Adipocyte (in vitro differentiated cells): ENCODE measurements around the gene MAGEA11.
"Not testable (repeated sequence)": the region's sequence is repeated elsewhere in the genome, so short reads cannot be mapped to it uniquely, and the experiment has no call there.

Source experiments
- DNase-seq: peaks from one replicate; pipeline ENCODE4 v3.0.0-alpha.2; 2015; ENCODE audit warnings: low read depth
- H3K27me3 ChIP-seq: replicated peaks from 2 replicates; pipeline ENCODE4 v1.7.0; 2013; ENCODE audit warnings: mild to moderate bottlenecking, low read length, moderate library complexity; ENCODE audit not compliant: control insufficient read depth, insufficient read depth
- H3K36me3 ChIP-seq: 2 replicates; pipeline ENCODE4 v1.7.0; 2013; ENCODE audit warnings: low read length, mild to moderate bottlenecking, moderate library complexity; ENCODE audit not compliant: control insufficient read depth, insufficient read depth, severe bottlenecking
- H3K4me1 ChIP-seq: 2 replicates; pipeline ENCODE4 v1.7.0; 2013; ENCODE audit warnings: mild to moderate bottlenecking, low read length, moderate library complexity; ENCODE audit not compliant: control insufficient read depth, insufficient read depth
- H3K4me3 ChIP-seq: 2 replicates; pipeline ENCODE4 v1.7.0; 2013; ENCODE audit warnings: mild to moderate bottlenecking, low read length, moderate library complexity
- H3K9ac ChIP-seq: 2 replicates; pipeline ENCODE4 v1.7.0; 2013; ENCODE audit warnings: mild to moderate bottlenecking, low read length, moderate library complexity
- H3K9me3 ChIP-seq: 2 replicates; pipeline ENCODE4 v1.7.0; 2013; ENCODE audit warnings: mild to moderate bottlenecking, low read length, moderate library complexity; ENCODE audit not compliant: control insufficient read depth

MAGEA11 gene

DNA sequence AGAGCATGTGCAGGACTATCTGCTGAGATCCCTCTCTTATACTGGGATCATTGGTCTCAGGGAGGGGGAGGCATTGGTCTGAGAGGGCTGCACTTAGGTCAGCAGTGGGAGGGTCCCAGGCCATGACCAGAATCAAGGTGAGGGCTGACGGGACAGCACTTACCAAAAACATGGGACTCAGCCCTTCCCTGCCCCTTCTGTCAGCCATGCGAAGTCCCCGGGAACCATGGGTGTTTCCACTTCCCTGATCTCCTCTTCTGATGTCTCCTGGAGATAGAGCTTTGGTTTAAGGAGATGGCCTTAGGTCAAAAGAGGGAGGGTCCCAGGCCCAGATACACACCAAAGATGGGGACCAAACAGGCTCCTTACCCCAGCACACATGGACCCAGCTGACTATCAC, 49.1 kb downstream of the MAGEA11 start:
- H3K9ac ChIP-seq, result no peak overlapping the region
- no peak overlapping the region for H3K4me3 ChIP-seq
- no peaks in the 10 kb centered on the region for H3K9me3 ChIP-seq
- no peak for DNase-seq
- no peaks in the 10 kb centered on the region for H3K36me3 ChIP-seq
- H3K4me1 ChIP-seq, result no peaks in the 10 kb centered on the region
- peaks cover 14% of the 10 kb centered on the region for H3K27me3 ChIP-seq

DNA sequence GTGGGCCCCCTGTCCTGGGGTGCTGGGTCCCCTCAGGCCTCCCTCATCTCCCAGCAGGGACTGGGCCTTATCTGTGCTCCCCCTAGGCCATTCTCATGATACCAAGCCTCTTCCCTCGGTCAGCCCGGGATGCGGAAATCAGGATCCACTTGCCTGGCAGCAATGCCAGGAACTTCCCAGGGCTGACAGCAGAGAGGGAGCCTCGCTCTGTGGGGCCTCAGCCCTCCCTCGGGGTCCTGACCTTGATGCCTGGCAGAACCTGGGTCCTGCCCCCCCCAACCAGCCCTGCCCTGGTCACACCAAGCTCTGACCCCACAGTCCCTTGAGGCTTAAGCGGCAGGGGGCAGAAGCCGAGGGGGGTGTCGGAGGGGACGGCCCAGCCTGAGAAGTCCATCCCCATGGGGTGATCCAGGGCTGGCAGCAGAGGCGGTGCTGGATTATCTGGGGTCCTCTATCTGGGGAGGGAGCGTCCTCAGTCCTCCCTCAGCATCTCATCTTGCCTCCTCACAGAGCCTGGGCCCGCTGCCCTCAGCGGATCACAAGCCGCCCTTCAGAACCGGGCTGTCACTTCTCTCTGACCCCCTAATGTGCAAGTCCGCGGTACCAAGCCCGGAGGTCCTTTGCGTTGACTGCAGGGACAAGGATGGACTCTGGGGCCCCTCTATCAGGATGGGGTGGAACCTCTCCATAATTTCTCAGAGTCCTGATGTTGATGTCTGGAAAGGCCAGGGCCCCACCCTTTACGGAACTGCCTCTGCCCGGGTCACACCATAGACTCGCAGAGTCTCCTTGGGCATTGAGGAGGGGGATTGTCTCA, 50.2 kb downstream of the MAGEA11 start:
- not testable (repeated sequence) for H3K9ac ChIP-seq, H3K4me1 ChIP-seq, H3K27me3 ChIP-seq, H3K9me3 ChIP-seq, H3K36me3 ChIP-seq, DNase-seq, H3K4me3 ChIP-seq

- Histone ChIP-seq H3K9me3 (no peaks in the 10 kb centered on the region), H3K9ac (no peak overlapping the region), H3K4me1 (no peaks in the 10 kb centered on the region), H3K4me3 (no peak overlapping the region), H3K36me3 (no peaks in the 10 kb centered on the region), H3K27me3 (peaks cover 3% of the 10 kb centered on the region)
- DNase-seq, result no peak
Observed at GRCh38 chrX:149762696-149763614, 51.1 kb downstream of the MAGEA11 start.
